Gastroesophageal sphincter (tissue), 3 donors: ENCODE results near the gene RALGPS1.

Experiments
- CTCF ChIP-seq, 4 experiments: fragments of 200-600 bp in 2 of 4; fragments of 450-650 bp in 2 of 4; sonication (generic) in 1 of 4; IDR thresholded peaks; one replicate each; pipeline ENCODE4 v1.5.1; 2017 to 2019; ENCODE audit warnings: antibody characterized with exemption in 4 of 4, mild to moderate bottlenecking in 2 of 4, moderate library complexity in 2 of 4
- POLR2A ChIP-seq, 2 donors: fragments of 450-650 bp; IDR thresholded peaks; one replicate each; pipeline ENCODE4 v1.6.1; 2017; ENCODE audit warnings: antibody characterized with exemption in 2 of 2, mild to moderate bottlenecking in 2 of 2, moderate library complexity in 1 of 2

GRCh38 chr9:127106466-127106855 lies 191.9 kb downstream of the RALGPS1 start:
- no peak for TF ChIP-seq POLR2A (IDR thresholded peaks at IDR 0.05)
- no peak for TF ChIP-seq CTCF (IDR thresholded peaks at IDR 0.05)
